Stomach (tissue), 4 donors: Measurements from ENCODE around the gene SHISA5.

Experiments
- EP300 ChIP-seq: sonication (generic); formaldehyde crosslinking; IDR thresholded peaks from one replicate; pipeline ENCODE4 v1.6.1; 2017; ENCODE audit warnings: antibody characterized with exemption
- POLR2A ChIP-seq, 4 donors: fragments of 450-650 bp; IDR thresholded peaks; one replicate each; pipeline ENCODE4 v1.6.1; 2016; ENCODE audit warnings: antibody characterized with exemption in 4 of 4, control low read depth in 2 of 4, mild to moderate bottlenecking in 1 of 4, moderate library complexity in 1 of 4
- POLR2AphosphoS5 ChIP-seq, 3 donors: sonication (generic); formaldehyde crosslinking; IDR thresholded peaks; one replicate each; pipeline ENCODE4 v1.6.1; 2016; ENCODE audit warnings: antibody characterized with exemption in 3 of 3
- TF ChIP-seq, protein P1 (sequence below), 7 experiments: fragments of 450-650 bp in 4 of 7; fragments of 200-600 bp in 3 of 7; sonication (generic) in 3 of 7; IDR thresholded peaks; one replicate each; pipeline ENCODE4 v1.5.1; 2016 to 2019; ENCODE audit warnings: antibody characterized with exemption in 7 of 7, control low read depth in 2 of 7, mild to moderate bottlenecking in 1 of 7

- TF ChIP-seq, protein P1, sequence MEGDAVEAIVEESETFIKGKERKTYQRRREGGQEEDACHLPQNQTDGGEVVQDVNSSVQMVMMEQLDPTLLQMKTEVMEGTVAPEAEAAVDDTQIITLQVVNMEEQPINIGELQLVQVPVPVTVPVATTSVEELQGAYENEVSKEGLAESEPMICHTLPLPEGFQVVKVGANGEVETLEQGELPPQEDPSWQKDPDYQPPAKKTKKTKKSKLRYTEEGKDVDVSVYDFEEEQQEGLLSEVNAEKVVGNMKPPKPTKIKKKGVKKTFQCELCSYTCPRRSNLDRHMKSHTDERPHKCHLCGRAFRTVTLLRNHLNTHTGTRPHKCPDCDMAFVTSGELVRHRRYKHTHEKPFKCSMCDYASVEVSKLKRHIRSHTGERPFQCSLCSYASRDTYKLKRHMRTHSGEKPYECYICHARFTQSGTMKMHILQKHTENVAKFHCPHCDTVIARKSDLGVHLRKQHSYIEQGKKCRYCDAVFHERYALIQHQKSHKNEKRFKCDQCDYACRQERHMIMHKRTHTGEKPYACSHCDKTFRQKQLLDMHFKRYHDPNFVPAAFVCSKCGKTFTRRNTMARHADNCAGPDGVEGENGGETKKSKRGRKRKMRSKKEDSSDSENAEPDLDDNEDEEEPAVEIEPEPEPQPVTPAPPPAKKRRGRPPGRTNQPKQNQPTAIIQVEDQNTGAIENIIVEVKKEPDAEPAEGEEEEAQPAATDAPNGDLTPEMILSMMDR (IDR thresholded peaks at IDR 0.05): no peak
- TF ChIP-seq POLR2AphosphoS5 (IDR thresholded peaks at IDR 0.05) (no peak), EP300 (no peak), POLR2A (IDR thresholded peaks at IDR 0.05) (no peak)
These were observed 40.3 kb downstream of the SHISA5 start for GRCh38 chr3:48463703-48464102.
